Hematopoietic multipotent progenitor cell treated with erythropoietin and hydrocortisone succinate and interleukin-3 and kit ligand, for 4 days (in vitro differentiated cells): Measurements from ENCODE around the gene PGC.

ENCODE experiments used
- DNase-seq: peaks from one replicate; pipeline ENCODE4 v3.0.0-alpha.2; 2015

PGC gene

GRCh38 chr6:41711323-41712038 is 35.7 kb downstream of the PGC start:
- no peak for DNase-seq

- DNase-seq = no peak
Observed at GRCh38 chr6:41709375-41709774, 37.8 kb downstream of the PGC start.

- DNase-seq = no peak
Observed at GRCh38 chr6:41708856-41709255, 38.3 kb downstream of the PGC start.

- peak; percentile 57 for DNase-seq
Observed at GRCh38 chr6:41707565-41708200, 39.5 kb downstream of the PGC start.

GRCh38 chr6:41706876-41707564 is 40.2 kb downstream of the PGC start:
- DNase-seq = no peak

GRCh38 chr6:41705996-41706835 is 41.0 kb downstream of the PGC start:
- peak; percentile 67 for DNase-seq

- DNase-seq = no peak
Observed at GRCh38 chr6:41705311-41705995, 41.7 kb downstream of the PGC start.

- no peak for DNase-seq
Observed at GRCh38 chr6:41704656-41705310, 42.4 kb downstream of the PGC start.

- no peak for DNase-seq
Observed at GRCh38 chr6:41704028-41704427, 43.2 kb downstream of the PGC start.

- DNase-seq = no peak
Observed at GRCh38 chr6:41702771-41703494, 44.3 kb downstream of the PGC start.

GRCh38 chr6:41702089-41702745 is 45.0 kb downstream of the PGC start:
- no peak for DNase-seq

- no peak for DNase-seq
Observed at GRCh38 chr6:41700463-41701347, 46.5 kb downstream of the PGC start.

- DNase-seq = no peak
Observed at GRCh38 chr6:41699063-41699462, 48.1 kb downstream of the PGC start.

GRCh38 chr6:41697861-41698781 is 49.1 kb downstream of the PGC start:
- DNase-seq = no peak

- DNase-seq = no peak
Observed at GRCh38 chr6:41696788-41697187, 50.4 kb downstream of the PGC start.

GRCh38 chr6:41695825-41696224 is 51.4 kb downstream of the PGC start:
- no peak for DNase-seq

GRCh38 chr6:41694815-41695526 is 52.2 kb downstream of the PGC start:
- DNase-seq = no peak
